Cerebellar cortex (tissue), 1 donor: Measurements from ENCODE around the gene RMI2.

Experiments
- DNase-seq: peaks from one replicate; pipeline ENCODE4 v3.0.0-alpha.2; 2015; ENCODE audit warnings: low spot score

RMI2 gene

GRCh38 chr16:11384184-11384955, 39.1 kb downstream of the RMI2 start:
- DNase-seq: no peak

DNA sequence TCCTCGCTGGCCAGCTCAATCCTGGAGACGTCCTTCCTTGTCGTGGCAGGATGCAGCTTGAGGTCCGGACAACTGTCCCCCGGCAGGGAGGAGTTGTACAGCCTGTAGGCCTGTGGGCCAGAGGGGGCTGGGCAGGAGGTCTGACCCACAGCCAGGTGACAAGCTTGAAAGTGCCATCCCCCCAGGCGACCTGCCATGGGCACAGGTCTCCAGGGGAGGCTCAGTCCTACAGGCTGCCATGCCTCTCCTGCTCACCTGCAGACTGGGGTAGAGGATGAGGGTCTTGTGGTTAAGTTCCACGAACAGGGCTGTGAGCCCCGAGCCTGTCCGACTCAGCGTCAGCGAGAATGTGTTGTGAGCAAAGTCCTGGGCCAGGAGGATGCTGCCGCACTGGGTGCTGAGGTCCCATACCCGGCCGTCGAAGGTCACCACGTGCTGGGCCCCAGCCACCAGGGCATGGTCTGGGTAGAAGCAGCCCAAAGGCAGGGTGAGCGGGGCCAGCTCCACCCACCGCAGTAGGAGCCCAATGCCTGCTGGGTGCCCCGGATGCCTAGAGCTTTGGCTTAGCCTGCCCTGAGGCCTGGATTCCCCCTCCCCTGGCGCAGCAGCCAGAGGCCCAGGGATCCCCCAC, 39.8 kb downstream of the RMI2 start:
- DNase-seq: no peak

DNA sequence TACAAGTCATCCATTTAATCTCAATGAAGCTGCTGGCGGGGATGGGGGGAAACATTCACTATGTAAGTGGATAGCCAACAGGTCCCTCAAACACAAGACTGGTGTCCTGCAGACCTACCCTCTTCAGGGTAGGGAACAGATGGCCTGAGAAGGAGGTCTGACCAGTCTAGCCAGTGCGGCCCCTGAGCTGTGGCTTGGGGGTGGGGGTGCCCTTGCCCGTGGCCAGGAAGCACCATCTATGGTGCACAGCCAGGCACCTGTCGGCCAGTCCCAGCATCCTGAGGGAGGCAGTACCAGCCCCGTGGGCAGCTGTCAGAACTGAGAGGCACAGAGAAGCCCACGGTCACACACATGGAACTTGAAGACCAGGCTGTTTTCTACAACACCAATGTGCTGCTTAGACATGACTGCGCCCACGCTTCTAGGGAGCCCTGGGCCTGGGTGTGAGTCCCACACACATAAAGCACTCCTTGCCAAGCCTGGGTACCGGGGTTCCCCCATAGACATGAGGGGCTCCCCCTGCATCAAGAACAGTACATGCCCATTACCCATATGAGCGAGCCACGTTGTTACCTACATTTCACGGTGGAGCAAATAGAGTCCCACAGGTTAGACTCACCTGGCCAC, 40.9 kb downstream of the RMI2 start:
- no peak for DNase-seq

DNA sequence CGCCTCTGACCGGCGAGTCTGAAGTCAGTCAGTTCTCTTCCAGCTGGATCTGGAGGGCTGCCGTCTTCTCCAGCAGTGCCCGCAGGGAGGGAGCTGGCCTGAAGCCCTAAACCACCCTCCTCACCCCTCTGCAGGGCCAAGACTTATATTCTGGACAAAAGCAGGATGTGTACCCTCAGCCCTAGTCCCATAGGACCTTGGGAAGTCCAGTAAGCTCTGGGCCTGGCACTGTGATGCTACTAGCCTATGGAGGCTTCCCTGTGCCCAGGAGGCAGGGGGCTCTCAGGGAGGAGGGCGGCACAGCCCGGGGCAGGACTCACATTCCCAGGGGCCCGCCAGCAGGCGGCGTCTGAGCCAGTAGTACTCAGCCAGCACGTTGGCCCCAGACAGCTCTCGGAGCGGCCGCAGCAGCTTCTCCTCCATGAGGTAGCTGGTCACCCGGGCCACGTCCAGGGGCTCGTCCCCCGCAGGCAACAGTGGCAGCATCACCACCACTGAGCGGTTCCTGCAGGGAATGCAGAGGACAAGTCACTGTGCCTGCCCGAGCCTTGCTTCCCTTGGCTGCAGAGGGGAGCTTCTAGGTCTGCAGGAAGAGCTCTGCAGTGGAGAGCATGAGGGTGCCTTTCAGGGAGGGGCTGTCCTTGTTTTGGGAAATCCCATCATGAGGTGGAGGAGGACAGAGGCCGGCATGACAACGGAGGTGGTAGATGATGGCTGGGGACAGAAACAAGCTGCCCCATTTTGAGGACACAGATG, 41.7 kb downstream of the RMI2 start:
- DNase-seq: peak; percentile 34

GRCh38 chr16:11389083-11389482, 43.8 kb downstream of the RMI2 start:
- no peak for DNase-seq

GRCh38 chr16:11389631-11390565, 44.6 kb downstream of the RMI2 start:
- DNase-seq: no peak

DNA sequence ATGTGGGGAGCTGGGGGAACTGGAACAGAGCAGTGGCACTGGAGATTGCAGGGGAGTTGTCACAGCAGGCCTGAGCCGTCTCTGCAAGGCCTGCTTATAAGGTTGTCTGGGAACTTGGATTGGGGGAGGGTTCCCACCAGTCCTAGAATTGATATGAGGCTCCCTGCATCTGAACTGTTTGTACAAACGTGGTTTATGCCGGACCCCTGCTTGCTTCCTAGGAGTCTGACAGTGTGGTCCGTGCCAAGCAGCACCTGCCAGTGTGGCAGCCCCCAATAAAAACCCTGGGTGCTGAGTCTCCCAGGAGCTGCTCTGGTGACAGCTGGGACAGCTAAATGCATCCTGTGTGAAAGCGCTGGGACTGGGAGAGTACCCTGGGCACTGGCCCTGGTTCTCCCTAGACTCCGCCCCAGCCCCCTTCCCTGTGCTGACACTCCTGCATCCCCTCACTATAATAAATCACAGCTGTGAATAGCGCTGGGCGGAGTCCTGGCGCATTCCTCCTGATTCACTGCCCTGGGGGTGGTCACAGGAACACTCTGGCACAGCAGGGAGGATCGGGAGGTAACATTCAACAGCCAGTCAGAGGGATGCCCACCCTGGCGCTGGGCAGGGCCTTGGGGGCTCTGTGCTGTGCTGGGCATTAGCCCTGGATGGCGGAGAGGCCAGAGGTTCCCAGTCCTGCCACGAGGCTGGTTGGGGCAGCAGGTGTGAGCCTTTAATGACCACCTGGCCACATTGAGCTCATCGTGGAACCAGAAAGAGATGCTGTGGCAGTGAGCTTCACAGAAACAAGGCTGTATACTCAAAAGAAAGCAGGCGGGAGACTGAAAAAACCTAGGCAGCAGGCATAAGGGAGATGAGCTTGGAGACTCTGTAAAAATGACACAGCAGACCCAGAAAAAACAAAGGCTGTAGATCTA, 45.6 kb downstream of the RMI2 start:
- DNase-seq: no peak

- DNase-seq: no peak
These were observed 46.3 kb downstream of the RMI2 start for GRCh38 chr16:11391576-11391975.

DNA sequence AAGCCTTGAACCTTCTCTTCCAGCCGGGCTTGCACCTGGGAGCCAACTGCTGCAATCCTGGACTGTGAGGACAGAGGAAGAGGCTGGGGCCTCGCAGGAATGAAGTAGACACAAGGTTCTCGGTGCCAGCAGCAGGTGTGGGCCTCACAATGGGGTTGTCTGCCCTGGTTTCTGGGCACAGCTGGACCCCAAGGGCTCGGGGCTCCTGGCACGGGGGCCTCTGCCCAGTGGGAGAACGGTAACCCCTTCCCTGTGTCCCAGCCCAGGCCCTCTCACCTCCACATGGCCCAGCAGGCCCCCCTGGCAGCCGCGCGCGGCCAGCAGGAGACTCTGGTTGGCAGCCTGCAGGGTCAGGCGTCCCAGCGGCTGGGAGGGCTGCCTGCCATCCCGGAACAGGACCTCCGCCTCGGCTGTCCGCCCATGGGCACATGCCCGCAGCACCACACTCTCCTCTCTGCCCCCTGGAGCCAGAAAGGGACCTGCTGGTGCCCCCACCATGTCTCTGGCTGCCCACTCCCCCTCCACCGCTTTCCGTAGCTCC, 46.9 kb downstream of the RMI2 start:
- no peak for DNase-seq

DNA sequence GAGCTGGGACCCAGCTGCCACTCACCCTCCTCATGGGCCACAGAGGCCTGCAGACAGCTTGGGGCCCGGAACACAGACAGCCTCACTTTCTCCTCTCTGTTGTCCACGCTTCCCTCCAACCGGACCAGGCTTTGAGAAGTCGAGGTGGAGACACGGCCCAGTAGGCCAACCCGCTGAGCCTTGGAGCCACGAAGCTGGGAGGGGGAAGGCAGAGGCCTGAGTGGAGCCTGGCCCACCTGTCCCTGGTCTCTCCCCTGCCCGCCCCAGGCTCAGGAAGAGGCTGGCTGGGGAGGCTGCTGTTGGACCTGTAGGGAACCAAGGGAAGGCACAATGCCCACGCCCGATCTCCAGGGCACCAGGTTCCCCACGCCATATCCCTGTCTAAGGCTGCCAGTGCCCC, 48.1 kb downstream of the RMI2 start:
- DNase-seq: no peak

- DNase-seq: no peak
These were observed 48.8 kb downstream of the RMI2 start for GRCh38 chr16:11393861-11394592.

- no peak for DNase-seq
These were observed 49.3 kb downstream of the RMI2 start for GRCh38 chr16:11394593-11394960.

- no peak for DNase-seq
These were observed 50.0 kb downstream of the RMI2 start for GRCh38 chr16:11395008-11395948.

GRCh38 chr16:11395949-11396240, 50.6 kb downstream of the RMI2 start:
- no peak for DNase-seq

GRCh38 chr16:11396241-11397048, 51.2 kb downstream of the RMI2 start:
- DNase-seq: peak; percentile 80

GRCh38 chr16:11398136-11398535, 52.9 kb downstream of the RMI2 start:
- DNase-seq: no peak

- no peak for DNase-seq
These were observed 53.6 kb downstream of the RMI2 start for GRCh38 chr16:11398851-11399250.
